Parathyroid adenoma (tissue), 2 donors: Measurements from ENCODE around the gene TNNC1.

Experiments used
- H2AFZ ChIP-seq: fragments of 300-600 bp; sonication (generic); one replicate; pipeline ENCODE4 v1.7.0; 2017; ENCODE audit warnings: antibody characterized with exemption, mild to moderate bottlenecking
- H3K27ac ChIP-seq: fragments of 300-600 bp; sonication (generic); one replicate; pipeline ENCODE4 v1.7.0; 2017
- H3K27me3 ChIP-seq: fragments of 300-600 bp; sonication (generic); one replicate; pipeline ENCODE4 v1.7.0; 2017; ENCODE audit warnings: low read length; ENCODE audit not compliant: control insufficient read depth, insufficient read depth
- H3K36me3 ChIP-seq: fragments of 300-600 bp; sonication (generic); one replicate; pipeline ENCODE4 v1.7.0; 2017; ENCODE audit warnings: low read length; ENCODE audit not compliant: control insufficient read depth, insufficient read depth
- H3K4me1 ChIP-seq: fragments of 300-600 bp; sonication (generic); one replicate; pipeline ENCODE4 v1.7.0; 2017; ENCODE audit warnings: control low read depth
- H3K4me2 ChIP-seq: fragments of 300-600 bp; sonication (generic); one replicate; pipeline ENCODE4 v1.7.0; 2017; ENCODE audit warnings: low read length
- H3K4me3 ChIP-seq: fragments of 300-600 bp; sonication (generic); one replicate; pipeline ENCODE4 v1.7.0; 2017; ENCODE audit warnings: low read depth, low read length
- H3K79me2 ChIP-seq: fragments of 300-600 bp; sonication (generic); one replicate; pipeline ENCODE4 v1.7.0; 2017; ENCODE audit warnings: control low read depth
- H3K9ac ChIP-seq: fragments of 300-600 bp; sonication (generic); one replicate; pipeline ENCODE4 v1.7.0; 2017; ENCODE audit warnings: mild to moderate bottlenecking
- H3K9me3 ChIP-seq: fragments of 300-600 bp; sonication (generic); one replicate; pipeline ENCODE4 v1.7.0; 2017; ENCODE audit warnings: low read length; ENCODE audit not compliant: control insufficient read depth
- CTCF ChIP-seq: fragments of 300-600 bp; sonication (generic); IDR thresholded peaks from one replicate; pipeline ENCODE4 v1.7.0; 2017; ENCODE audit warnings: antibody characterized with exemption, mild to moderate bottlenecking
- donor health status: primary hyperparathyroidism.

TNNC1 gene

GRCh38 chr3:52431459-52432223 is 22.2 kb downstream of the TNNC1 start:
- no peak for TF ChIP-seq CTCF
- Histone ChIP-seq H3K4me1 (peaks cover 4% of the 10 kb centered on the region), H3K27ac (no peak overlapping the region), H3K9me3 (no peaks in the 10 kb centered on the region), H3K79me2 (no peaks in the 10 kb centered on the region), H3K27me3 (no peaks in the 10 kb centered on the region), H3K4me3 (no peak overlapping the region), H3K9ac (no peak overlapping the region), H3K36me3 (no peaks in the 10 kb centered on the region), H3K4me2 (no peak overlapping the region), H2AFZ (no peak overlapping the region)

GRCh38 chr3:52430416-52430810 is 23.4 kb downstream of the TNNC1 start:
- Histone ChIP-seq H3K4me1 (no peaks in the 10 kb centered on the region), H3K4me3 (no peak overlapping the region), H3K9me3 (no peaks in the 10 kb centered on the region), H3K79me2 (no peaks in the 10 kb centered on the region), H3K4me2 (no peak overlapping the region), H2AFZ (no peak overlapping the region), H3K9ac (no peak overlapping the region), H3K27me3 (no peaks in the 10 kb centered on the region), H3K27ac (no peak overlapping the region), H3K36me3 (no peaks in the 10 kb centered on the region)
- TF ChIP-seq CTCF: no peak

- TF ChIP-seq CTCF: no peak
- H3K27ac ChIP-seq: no peak overlapping the region
- no peaks in the 10 kb centered on the region for H3K79me2 ChIP-seq
- no peak overlapping the region for H3K4me2 ChIP-seq
- H2AFZ ChIP-seq: no peak overlapping the region
- no peaks in the 10 kb centered on the region for H3K9me3 ChIP-seq
- H3K9ac ChIP-seq: no peak overlapping the region
- no peaks in the 10 kb centered on the region for H3K4me1 ChIP-seq
- H3K36me3 ChIP-seq: no peaks in the 10 kb centered on the region
- H3K27me3 ChIP-seq: no peaks in the 10 kb centered on the region
- no peak overlapping the region for H3K4me3 ChIP-seq
Measured at GRCh38 chr3:52429779-52430415, 23.9 kb downstream of the TNNC1 start.

- no peak for TF ChIP-seq CTCF
- H3K4me2 ChIP-seq: no peak overlapping the region
- no peak overlapping the region for H3K27ac ChIP-seq
- no peaks in the 10 kb centered on the region for H3K27me3 ChIP-seq
- H3K79me2 ChIP-seq: no peaks in the 10 kb centered on the region
- no peaks in the 10 kb centered on the region for H3K9me3 ChIP-seq
- H3K36me3 ChIP-seq: no peaks in the 10 kb centered on the region
- H3K4me3 ChIP-seq: no peak overlapping the region
- H2AFZ ChIP-seq: no peak overlapping the region
- H3K4me1 ChIP-seq: no peaks in the 10 kb centered on the region
- H3K9ac ChIP-seq: no peak overlapping the region
Measured at GRCh38 chr3:52429031-52429430, 24.8 kb downstream of the TNNC1 start.
